ENCODE results near the gene JDP2. TPM values are rescaled to one million over a fixed set of nuclear protein-coding genes. Genes with fewer than 3 reads are reported as not detected.

The JDP2 gene
- polyA plus RNA-seq, 1 of the 3 experiments (the other 2 are of a cell fraction): 22.3 TPM

- Histone ChIP-seq H3K79me2 (ENCODE audit: insufficient read depth) (peaks cover 60% of the 10 kb centered on the region), H3K27ac (ENCODE audit: low read depth in 2 of 2, low read length in 1 of 2) (peak overlapping the region in 1 of 2 experiments; percentile 14; a peak in 1 of 4 replicates), H3K36me3 (replicated peaks in 1 of 2; ENCODE audit: control insufficient read depth in 1 of 2, insufficient read depth in 2 of 2, low read length in 1 of 2) (peaks cover 7 to 14% of the 10 kb centered on the region in 2 experiments), H3K4me3 (ENCODE audit: low read depth in 2 of 2, low read length in 1 of 2) (no peak overlapping the region), H3K4me2 (peak overlapping the region; percentile 93), H4K20me1 (ENCODE audit: insufficient read depth) (peaks cover 67% of the 10 kb centered on the region), H3K4me1 (ENCODE audit: control insufficient read depth in 1 of 2, insufficient read depth in 2 of 2, low read depth in 1 of 2, low read length in 1 of 2) (peaks cover 7 to 59% of the 10 kb centered on the region in 2 experiments; a peak in 3 of 4 replicates), H3F3A (replicated peaks; ENCODE audit: insufficient read depth) (no peaks in the 10 kb centered on the region), H3K9me2 (no peaks in the 10 kb centered on the region), H3K9me3 (no peaks in the 10 kb centered on the region), H3K27me3 (ENCODE audit: insufficient read depth) (no peaks in the 10 kb centered on the region), H3K9ac (no peak overlapping the region), H2AFZ (ENCODE audit: low read depth) (no peak overlapping the region)
- no peak for TF ChIP-seq RFX5 (IDR thresholded peaks at IDR 0.05; ENCODE audit: low read length)
- TF ChIP-seq EP300 (IDR thresholded peaks at IDR 0.05; ENCODE audit: borderline replicate concordance in 1 of 2, low read depth in 1 of 2, low read length in 1 of 2): no peak
- no peak for TF ChIP-seq POLR2AphosphoS5 (IDR thresholded peaks at IDR 0.05; ENCODE audit: low read depth, low read length)
- no peak for TF ChIP-seq GABPA (IDR thresholded peaks at IDR 0.05; ENCODE audit: low read depth)
- TF ChIP-seq YY1 (IDR thresholded peaks at IDR 0.05; ENCODE audit: low read depth): no peak
- no peak for TF ChIP-seq PBX3 (IDR thresholded peaks at IDR 0.05)
- WGBS (ENCODE audit: low lambda C conversion rate): 95% methylated on average over 8 of the region's 10 CpGs
- ChIA-PET POLR2A (interaction anchor here (0.6 to 1.7 kb wide), 3 partner anchors 10 to 120 kb away, joined by 3 to 6 read pairs (median 5); no protein-coding TSS in a partner anchor), CTCF (interaction anchor here (1.0 to 3.8 kb wide), 5 partner anchors 58 to 131 kb away, joined by 3 to 20 read pairs (median 5); no protein-coding TSS in a partner anchor)
- DNase-seq: no peak
Measured at GRCh38 chr14:75430526-75430925, 2.7 kb downstream of the JDP2 start.

GRCh38 chr14:75430976-75431375, 3.2 kb downstream of the JDP2 start:
- peak overlapping the region; percentile 93; the same call in 1 of the 2 replicates for H3K4me2 ChIP-seq
- H2AFZ ChIP-seq (ENCODE audit: low read depth): no peak overlapping the region
- TF ChIP-seq NFIC (IDR thresholded peaks at IDR 0.05; ENCODE audit: borderline replicate concordance) (no peak), USF2 (IDR thresholded peaks at IDR 0.05; ENCODE audit: borderline replicate concordance, low read depth, low read length) (no peak)
- H3K9me2 ChIP-seq: no peaks in the 10 kb centered on the region
- H3K27me3 ChIP-seq (ENCODE audit: insufficient read depth): no peaks in the 10 kb centered on the region
- no peaks in the 10 kb centered on the region for H3F3A ChIP-seq (replicated peaks; ENCODE audit: insufficient read depth)
- CTCF ChIA-PET: interaction anchor here (1.4 to 3.8 kb wide), 4 partner anchors 78 to 223 kb away, joined by 3 to 20 read pairs (median 4); no protein-coding TSS in a partner anchor
- H4K20me1 ChIP-seq (ENCODE audit: insufficient read depth): peaks cover 71% of the 10 kb centered on the region
- no peak overlapping the region; a peak in 1 of 4 replicates for H3K27ac ChIP-seq (ENCODE audit: low read depth in 2 of 2, low read length in 1 of 2)
- DNase-seq: no peak
- peaks cover 7 to 63% of the 10 kb centered on the region in 2 experiments; a peak in 3 of 4 replicates for H3K4me1 ChIP-seq (ENCODE audit: control insufficient read depth in 1 of 2, insufficient read depth in 2 of 2, low read depth in 1 of 2, low read length in 1 of 2)
- no peaks in the 10 kb centered on the region for H3K9me3 ChIP-seq
- H3K36me3 ChIP-seq (replicated peaks in 1 of 2; ENCODE audit: control insufficient read depth in 1 of 2, insufficient read depth in 2 of 2, low read length in 1 of 2): peaks cover 11 to 14% of the 10 kb centered on the region in 2 experiments
- no peak overlapping the region for H3K4me3 ChIP-seq (ENCODE audit: low read depth in 2 of 2, low read length in 1 of 2)
- H3K9ac ChIP-seq: no peak overlapping the region
- POLR2A ChIA-PET: interaction anchor here (1.7 kb wide), 2 partner anchors 9 to 120 kb away, joined by 5 to 6 read pairs; no protein-coding TSS in a partner anchor
- peaks cover 60% of the 10 kb centered on the region for H3K79me2 ChIP-seq (ENCODE audit: insufficient read depth)
- 94% methylated on average over 6 of the region's 6 CpGs for WGBS (ENCODE audit: low lambda C conversion rate)

GRCh38 chr14:75431827-75432226, 4.0 kb downstream of the JDP2 start:
- peaks cover 80% of the 10 kb centered on the region for H4K20me1 ChIP-seq (ENCODE audit: insufficient read depth)

More at GRCh38 chr14:75431827-75432226, 4.0 kb downstream of the JDP2 start:
- Histone ChIP-seq H3K4me1 (ENCODE audit: control insufficient read depth in 1 of 2, insufficient read depth in 2 of 2, low read depth in 1 of 2, low read length in 1 of 2) (peaks cover 7 to 69% of the 10 kb centered on the region in 2 experiments; a peak in 3 of 4 replicates), H3K4me3 (ENCODE audit: low read depth in 2 of 2, low read length in 1 of 2) (no peak overlapping the region), H3K36me3 (replicated peaks in 1 of 2; ENCODE audit: control insufficient read depth in 1 of 2, insufficient read depth in 2 of 2, low read length in 1 of 2) (peaks cover 14% of the 10 kb centered on the region in 2 experiments), H3K4me2 (no peak overlapping the region), H3K79me2 (ENCODE audit: insufficient read depth) (peaks cover 60% of the 10 kb centered on the region), H3K9me3 (no peaks in the 10 kb centered on the region), H3F3A (replicated peaks; ENCODE audit: insufficient read depth) (no peaks in the 10 kb centered on the region), H3K27me3 (ENCODE audit: insufficient read depth) (no peaks in the 10 kb centered on the region), H3K9ac (no peak overlapping the region), H3K9me2 (no peaks in the 10 kb centered on the region), H2AFZ (ENCODE audit: low read depth) (no peak overlapping the region), H3K27ac (ENCODE audit: low read depth in 2 of 2, low read length in 1 of 2) (no peak overlapping the region; a peak in 1 of 4 replicates)
- ChIA-PET POLR2A (interaction anchor here (1.7 kb wide), 1 partner anchor 121 kb away, joined by 5 read pairs; no protein-coding TSS in a partner anchor), CTCF (interaction anchor here (0.9 to 3.8 kb wide), 5 partner anchors 57 to 222 kb away, joined by 3 to 20 read pairs (median 6); no protein-coding TSS in a partner anchor)
- DNase-seq: no peak
- 95% methylated on average over 4 of the region's 4 CpGs for WGBS (ENCODE audit: low lambda C conversion rate)
- TF ChIP-seq JUND (IDR thresholded peaks at IDR 0.05): no peak
- TF ChIP-seq GABPA (IDR thresholded peaks at IDR 0.05; ENCODE audit: low read depth): no peak
- no peak for TF ChIP-seq EP300 (IDR thresholded peaks at IDR 0.05; ENCODE audit: borderline replicate concordance in 1 of 2, low read depth in 1 of 2, low read length in 1 of 2)
- no peak for TF ChIP-seq MEF2A (IDR thresholded peaks at IDR 0.05; ENCODE audit: borderline replicate concordance, low read depth)
- no peak for TF ChIP-seq FOXJ3 (CRISPR knock-in tag; IDR thresholded peaks at IDR 0.05)
- TF ChIP-seq RAD21 (IDR thresholded peaks at IDR 0.05; ENCODE audit: low read length): no peak
- TF ChIP-seq CHD2 (IDR thresholded peaks at IDR 0.05; ENCODE audit: low read length, partially characterized antibody): no peak
- TF ChIP-seq MAX (IDR thresholded peaks at IDR 0.05; ENCODE audit: low read depth): no peak
- no peak for TF ChIP-seq TEAD4 (IDR thresholded peaks at IDR 0.05; ENCODE audit: borderline replicate concordance, insufficient read depth)
- TF ChIP-seq FOXM1 (IDR thresholded peaks at IDR 0.05; ENCODE audit: low read depth): no peak
- no peak for TF ChIP-seq RCOR1 (IDR thresholded peaks at IDR 0.05; ENCODE audit: low read length)
- TF ChIP-seq RFX5 (IDR thresholded peaks at IDR 0.05; ENCODE audit: low read length): no peak
- no peak for TF ChIP-seq MXI1 (IDR thresholded peaks at IDR 0.05; ENCODE audit: low read depth, low read length)

All from SK-N-SH (cell line).